Erythroblast (primary cell): ENCODE data around the gene CWC15.

Experiments
- GATA1 ChIP-seq: IDR thresholded peaks from 2 replicates; pipeline ENCODE4 v1.6.1; 2011; ENCODE audit warnings: low read depth, mild to moderate bottlenecking, control low read depth, low read length, moderate library complexity
- POLR2A ChIP-seq: IDR thresholded peaks from 2 replicates; pipeline ENCODE4 v1.6.1; 2011; ENCODE audit warnings: mild to moderate bottlenecking, low read length

- TF ChIP-seq POLR2A (no peak), GATA1 (no peak)
These were observed 40.9 kb upstream of the CWC15 start for GRCh38 chr11:95014184-95014821.
